Body of pancreas (tissue), 4 donors: Measurements from ENCODE around the gene CDH15.

Source experiments
- POLR2A ChIP-seq, 3 donors: fragments of 450-650 bp; IDR thresholded peaks; one replicate each; pipeline ENCODE4 v1.6.1; 2016; ENCODE audit warnings: antibody characterized with exemption in 3 of 3, mild to moderate bottlenecking in 2 of 3
- TF ChIP-seq, protein P1 (sequence below), 7 experiments: fragments of 450-650 bp in 4 of 7; fragments of 200-600 bp in 3 of 7; sonication (generic) in 3 of 7; IDR thresholded peaks; one replicate each; pipeline ENCODE4 v1.5.1; 2016 to 2019; ENCODE audit warnings: antibody characterized with exemption in 7 of 7

DNA sequence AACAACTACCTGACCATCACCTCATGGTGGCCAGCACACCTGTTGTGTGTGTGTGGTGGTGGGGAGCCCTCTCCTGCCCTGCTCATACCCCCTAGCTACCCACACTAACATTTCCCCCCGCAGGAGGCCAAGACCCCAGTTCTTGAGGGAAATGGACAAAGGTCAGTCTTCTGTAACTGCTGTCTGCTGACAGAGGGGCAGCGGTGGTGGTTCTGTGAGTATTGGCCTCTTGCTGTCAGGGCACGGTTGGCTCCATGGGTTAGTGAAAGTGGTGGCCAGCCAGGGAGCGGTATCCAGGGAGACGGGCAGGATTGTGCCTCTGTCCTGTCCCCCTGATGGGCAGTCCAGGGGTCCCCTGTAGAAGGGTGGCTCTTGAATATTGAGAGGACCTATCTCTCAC, 72.1 kb downstream of the CDH15 start:
- TF ChIP-seq, protein P1, sequence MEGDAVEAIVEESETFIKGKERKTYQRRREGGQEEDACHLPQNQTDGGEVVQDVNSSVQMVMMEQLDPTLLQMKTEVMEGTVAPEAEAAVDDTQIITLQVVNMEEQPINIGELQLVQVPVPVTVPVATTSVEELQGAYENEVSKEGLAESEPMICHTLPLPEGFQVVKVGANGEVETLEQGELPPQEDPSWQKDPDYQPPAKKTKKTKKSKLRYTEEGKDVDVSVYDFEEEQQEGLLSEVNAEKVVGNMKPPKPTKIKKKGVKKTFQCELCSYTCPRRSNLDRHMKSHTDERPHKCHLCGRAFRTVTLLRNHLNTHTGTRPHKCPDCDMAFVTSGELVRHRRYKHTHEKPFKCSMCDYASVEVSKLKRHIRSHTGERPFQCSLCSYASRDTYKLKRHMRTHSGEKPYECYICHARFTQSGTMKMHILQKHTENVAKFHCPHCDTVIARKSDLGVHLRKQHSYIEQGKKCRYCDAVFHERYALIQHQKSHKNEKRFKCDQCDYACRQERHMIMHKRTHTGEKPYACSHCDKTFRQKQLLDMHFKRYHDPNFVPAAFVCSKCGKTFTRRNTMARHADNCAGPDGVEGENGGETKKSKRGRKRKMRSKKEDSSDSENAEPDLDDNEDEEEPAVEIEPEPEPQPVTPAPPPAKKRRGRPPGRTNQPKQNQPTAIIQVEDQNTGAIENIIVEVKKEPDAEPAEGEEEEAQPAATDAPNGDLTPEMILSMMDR (IDR thresholded peaks at IDR 0.05): no peak
- no peak for TF ChIP-seq POLR2A (IDR thresholded peaks at IDR 0.05)
